Muscle of arm (tissue), 12 donors: ENCODE measurements around the gene CDC25C. TPM values are rescaled to one million over a fixed set of nuclear protein-coding genes. Genes with fewer than 3 reads are reported as not detected.
"Not testable (repeated sequence)": the region's sequence is repeated elsewhere in the genome, so short reads cannot be mapped to it uniquely, and the experiment has no call there.

Source experiments
- DNase-seq: peaks from one replicate; pipeline ENCODE4 v3.0.0-alpha.2; 2013
- polyA plus RNA-seq, 12 donors: library from polyadenylated mRNA; unstranded; fragments of 120-200 nt; gene quantifications; one replicate each; pipeline ENCODE4 v1.2.1, GENCODE V29; 2013; ENCODE audit not compliant: insufficient read length in 12 of 12

Gene CDC25C
- polyA plus RNA-seq, 12 donors: 1.9 to 13.0 (median 4.2) TPM; not detected in 1

DNA sequence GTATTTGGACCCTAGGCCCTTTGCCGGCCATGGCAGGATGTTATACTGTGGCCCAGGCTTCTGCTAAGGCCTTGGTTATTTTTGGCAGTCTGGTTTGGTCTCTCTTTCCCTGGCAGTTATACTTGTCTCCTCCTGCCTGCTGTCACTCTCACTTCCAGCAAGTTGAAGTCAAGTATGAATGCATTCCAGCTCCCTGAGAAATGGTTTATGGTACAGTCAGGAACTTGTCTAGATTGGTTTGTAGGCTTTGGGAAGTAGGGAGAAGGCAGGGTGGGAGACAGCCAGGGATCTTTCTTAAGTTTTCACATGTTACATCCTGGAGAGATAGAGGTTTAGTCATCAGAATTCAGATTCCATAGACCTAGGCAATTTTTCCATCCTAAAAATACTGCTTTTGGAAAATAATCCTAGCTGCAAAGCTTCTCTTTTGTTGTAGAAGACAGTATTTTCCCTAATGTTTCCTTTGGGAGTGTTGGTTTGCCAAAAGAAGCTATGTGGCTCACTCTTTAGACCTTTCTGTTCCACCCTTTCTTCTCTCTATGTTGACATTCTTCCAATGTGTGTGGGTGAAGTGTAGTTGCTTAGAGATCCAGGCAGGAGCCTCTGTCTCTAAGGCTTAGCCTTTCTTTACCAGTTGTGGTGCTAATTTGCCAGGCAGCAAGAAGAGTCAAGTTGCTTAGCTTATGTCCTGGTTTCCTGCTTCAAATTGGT is 18.4 kb upstream of the CDC25C start:
- DNase-seq: no peak

GRCh38 chr5:138346889-138347288 is 15.3 kb upstream of the CDC25C start:
- no peak for DNase-seq

- DNase-seq: no peak
These were observed 13.5 kb upstream of the CDC25C start for GRCh38 chr5:138344887-138345622.

DNA sequence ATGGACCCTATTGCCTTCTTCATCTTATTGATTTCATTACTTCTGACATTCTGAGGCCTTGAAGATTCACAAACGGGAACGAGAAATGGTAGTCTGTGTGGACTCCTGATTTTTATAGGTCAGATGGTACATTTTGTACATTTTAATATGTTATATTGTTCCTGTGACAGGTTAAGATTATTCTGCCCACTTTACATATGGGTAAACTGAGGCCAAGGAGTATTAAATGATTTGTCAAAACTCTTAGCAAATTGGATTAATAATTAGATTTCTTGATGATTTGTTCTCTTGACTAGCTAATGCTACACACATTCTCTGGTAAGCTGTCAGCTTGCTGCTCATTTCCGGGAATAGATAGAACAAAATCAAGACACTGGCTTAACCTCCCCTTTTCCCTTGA is 8.4 kb upstream of the CDC25C start:
- no peak for DNase-seq

GRCh38 chr5:138339464-138339863 is 7.9 kb upstream of the CDC25C start:
- no peak for DNase-seq

DNA sequence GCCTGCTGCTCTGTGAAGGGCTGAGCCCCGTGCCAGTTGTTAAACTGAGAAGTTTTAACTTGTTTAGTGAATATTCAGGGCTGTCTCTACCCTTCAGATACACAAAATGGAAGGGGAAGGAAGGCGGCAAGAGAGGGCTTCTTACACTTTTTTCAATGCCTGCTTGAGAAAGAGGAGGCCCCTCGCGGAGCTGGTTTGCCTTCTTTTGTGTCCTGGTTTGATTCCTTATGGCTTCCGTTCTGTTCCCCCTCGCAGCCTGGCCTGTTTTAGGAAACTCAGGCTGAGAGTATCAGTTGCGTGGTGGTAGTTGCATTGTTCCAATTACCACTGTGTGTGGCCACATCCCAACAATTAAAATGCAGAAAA is 7.5 kb upstream of the CDC25C start:
- DNase-seq: peak; percentile 43

- no peak for DNase-seq
These were observed 6.9 kb upstream of the CDC25C start for GRCh38 chr5:138338411-138339090.

GRCh38 chr5:138337685-138338410 is 6.2 kb upstream of the CDC25C start, which contains the start of gene FAM53C:
FAM53C (plus strand) TSS chr5:138338266; CDS start chr5:138341336, 3,070 bp downstream.
- DNase-seq: peak; percentile 96

- DNase-seq: no peak
These were observed 5.5 kb upstream of the CDC25C start for GRCh38 chr5:138336952-138337684.

GRCh38 chr5:138334867-138335447 is 3.4 kb upstream of the CDC25C start:
- DNase-seq: no peak

- no peak for DNase-seq
These were observed 673 bp downstream of the CDC25C start for GRCh38 chr5:138330813-138331448.

DNA sequence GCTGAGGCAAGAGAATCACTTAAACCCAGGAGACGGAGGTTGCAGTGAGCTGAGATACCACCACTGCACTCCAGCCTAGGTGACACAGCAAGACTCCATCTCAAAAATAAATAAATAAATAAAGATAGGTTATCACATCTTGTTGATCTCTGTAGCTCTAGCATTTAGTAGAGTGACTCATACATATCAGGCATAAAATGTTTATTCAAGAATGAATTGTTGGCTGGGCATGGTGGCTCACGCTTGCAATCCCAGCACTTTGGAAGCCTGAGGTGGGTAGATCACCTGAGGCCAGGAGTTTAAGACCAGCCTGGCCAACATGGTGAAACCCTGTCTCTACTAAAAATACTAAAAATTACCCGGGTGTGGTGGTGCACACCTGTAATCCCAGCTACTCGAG is 13.4 kb downstream of the CDC25C start:
- not testable (repeated sequence) for DNase-seq

- DNase-seq: no peak
These were observed 15.2 kb downstream of the CDC25C start for GRCh38 chr5:138316355-138316754.

DNA sequence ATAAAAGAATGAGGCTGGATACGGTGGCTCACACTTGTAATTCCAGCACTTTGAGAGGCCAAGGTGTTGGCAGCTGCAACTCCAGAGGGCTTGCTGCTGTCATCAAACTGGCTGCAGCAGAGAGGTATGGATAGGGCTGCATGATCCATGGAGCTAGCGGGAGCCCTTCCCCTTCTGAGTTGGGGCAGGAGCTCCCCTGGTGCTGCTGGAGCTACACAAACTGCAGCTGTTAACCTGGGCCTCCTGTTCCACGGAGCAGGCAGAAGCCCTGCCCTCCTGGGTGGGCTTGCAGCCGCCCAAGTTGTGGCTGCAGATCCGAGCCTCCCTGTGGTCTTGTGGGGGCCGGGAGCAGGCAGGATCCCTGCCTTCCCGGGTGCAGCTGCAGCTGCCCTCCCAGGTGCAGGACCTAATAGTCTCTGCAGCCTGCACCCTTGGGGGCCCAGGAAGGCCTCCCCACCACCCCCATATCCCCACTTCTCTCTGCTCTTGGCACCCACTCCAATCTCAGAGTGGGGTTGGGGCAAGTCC is 15.8 kb downstream of the CDC25C start:
- no peak for DNase-seq

DNA sequence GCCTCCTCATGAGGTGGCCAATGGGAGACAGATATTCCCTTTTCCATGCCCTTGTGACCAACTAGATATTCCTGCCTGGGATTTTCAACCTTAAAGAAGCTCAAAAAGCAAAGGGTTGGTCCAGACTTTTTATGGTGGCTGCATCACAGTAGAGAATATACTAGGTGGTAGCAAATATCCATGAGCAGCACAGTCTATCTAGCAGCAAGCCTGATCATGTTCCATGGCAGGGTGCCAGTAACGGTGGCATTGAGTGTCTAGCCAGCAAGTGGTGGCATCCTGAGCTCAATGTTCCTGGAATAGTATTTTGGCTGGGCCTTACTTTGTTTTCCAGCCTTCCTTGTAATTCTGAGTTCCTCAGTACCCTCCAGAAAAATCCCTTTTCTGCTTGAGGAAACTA is 25.8 kb downstream of the CDC25C start:
- DNase-seq: peak; percentile 14

- no peak for DNase-seq
These were observed 28.2 kb downstream of the CDC25C start for GRCh38 chr5:138303372-138303771.

- DNase-seq: no peak
These were observed 42.3 kb downstream of the CDC25C start for GRCh38 chr5:138289296-138289695.

- no peak for DNase-seq
These were observed 44.4 kb downstream of the CDC25C start for GRCh38 chr5:138287246-138287645.

DNA sequence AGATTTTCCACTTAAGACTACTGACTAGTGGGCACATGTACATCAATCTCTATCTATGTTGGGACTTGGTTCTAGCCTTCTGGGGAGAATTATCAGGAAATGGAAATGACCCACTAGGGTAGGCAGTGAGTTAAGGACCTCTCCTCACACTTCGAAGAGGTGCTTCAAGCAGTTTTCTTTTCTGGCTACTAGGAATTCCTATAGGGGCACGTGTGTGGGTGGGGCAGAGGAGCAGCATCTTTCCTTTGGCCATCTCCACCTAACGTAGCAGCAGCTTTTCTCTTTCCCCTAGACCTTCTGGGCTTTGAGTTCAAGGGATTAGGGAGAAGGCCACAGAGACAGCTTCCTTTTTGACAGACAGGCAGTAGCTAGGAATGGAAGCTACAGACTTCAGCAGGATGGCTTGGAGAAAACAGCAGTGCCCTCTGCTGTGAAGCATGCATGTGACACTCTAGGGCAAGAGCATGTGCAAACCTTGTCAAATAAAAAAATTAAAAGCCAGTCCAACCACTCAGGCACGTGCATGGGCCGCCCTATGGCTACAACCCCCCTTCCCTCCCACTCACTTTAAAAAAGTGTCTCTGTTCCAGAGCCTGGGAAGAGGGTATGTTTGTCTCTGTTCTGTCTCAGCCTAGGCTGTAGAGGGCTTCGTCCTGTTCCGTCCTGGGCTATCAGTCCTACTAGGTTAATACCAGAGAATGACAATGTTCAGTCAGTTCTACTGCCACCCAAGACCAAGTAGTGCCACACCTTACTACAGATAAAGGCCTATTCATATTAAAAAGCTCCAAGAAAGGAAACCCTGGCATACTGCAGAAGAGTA is 48.5 kb downstream of the CDC25C start:
- peak; percentile 22 for DNase-seq
